Measurements from ENCODE around the gene MYZAP. TPM values are rescaled to one million over a fixed set of nuclear protein-coding genes. Genes with fewer than 3 reads are reported as not detected.
A peak's percentile ranks its signal among the peaks of the same experiment; 100 is the strongest.

MYZAP gene, protein sequence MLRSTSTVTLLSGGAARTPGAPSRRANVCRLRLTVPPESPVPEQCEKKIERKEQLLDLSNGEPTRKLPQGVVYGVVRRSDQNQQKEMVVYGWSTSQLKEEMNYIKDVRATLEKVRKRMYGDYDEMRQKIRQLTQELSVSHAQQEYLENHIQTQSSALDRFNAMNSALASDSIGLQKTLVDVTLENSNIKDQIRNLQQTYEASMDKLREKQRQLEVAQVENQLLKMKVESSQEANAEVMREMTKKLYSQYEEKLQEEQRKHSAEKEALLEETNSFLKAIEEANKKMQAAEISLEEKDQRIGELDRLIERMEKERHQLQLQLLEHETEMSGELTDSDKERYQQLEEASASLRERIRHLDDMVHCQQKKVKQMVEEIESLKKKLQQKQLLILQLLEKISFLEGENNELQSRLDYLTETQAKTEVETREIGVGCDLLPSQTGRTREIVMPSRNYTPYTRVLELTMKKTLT
- total RNA-seq = 10 to 100 TPM; 31.4 to 55.6 (median 47.1) TPM
- polyA plus RNA-seq = 10 to 100 TPM in 2 of 3 donors, 1 to 10 TPM in 1; 7.2 to 48.3 (median 31.8) TPM

DNA sequence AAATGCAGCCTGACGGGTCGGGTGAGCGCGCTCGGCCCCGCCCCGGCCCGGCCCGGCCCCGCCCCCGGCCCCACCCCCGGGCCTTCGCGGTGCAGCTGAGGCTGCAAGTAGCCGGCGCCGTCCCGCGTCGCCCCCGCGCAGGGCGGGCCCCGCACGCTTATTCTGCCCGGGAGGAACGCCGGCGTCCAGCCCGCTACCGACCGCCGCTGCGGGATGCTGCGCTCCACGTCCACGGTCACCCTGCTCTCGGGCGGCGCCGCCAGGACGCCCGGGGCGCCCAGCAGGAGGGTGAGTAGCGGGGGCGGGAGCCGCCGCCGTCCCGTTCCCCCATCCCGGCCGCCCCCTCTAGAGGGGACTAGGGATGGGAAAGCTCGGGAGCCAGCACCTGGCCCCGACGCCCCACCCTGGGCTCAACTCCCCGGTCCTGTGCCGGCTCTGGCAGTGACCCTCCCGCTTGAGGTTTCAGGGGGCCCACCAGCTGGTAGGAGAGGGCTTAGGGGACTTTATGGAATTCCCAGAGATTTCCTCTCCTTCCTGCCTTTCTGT, at the start of gene MYZAP:
Gene MYZAP (plus strand): TSS at position 83 of the 546 bp plus-strand sequence. CDS start 131 bp downstream, at position 214.
- no peak for DNase-seq
- intact Hi-C loops (cut with DNase I) = no loop called here

DNA sequence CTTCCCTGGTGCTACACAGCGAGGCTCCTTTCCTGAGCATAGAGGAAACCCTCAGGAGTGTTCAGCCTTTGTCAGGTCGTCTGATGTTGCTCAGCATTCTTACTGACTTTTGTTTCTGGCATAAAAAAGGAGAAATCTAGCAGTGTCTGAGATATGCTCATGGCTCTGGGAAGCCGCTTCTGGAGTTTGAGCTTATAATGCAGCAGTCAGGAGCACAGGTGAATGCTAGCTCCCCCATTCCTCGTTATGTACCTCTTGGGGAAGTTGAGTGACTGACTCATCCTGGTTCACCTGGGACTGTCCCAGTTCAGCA, 49.2 kb upstream of the MYZAP start:
- Histone ChIP-seq H3K4me3 (no peak overlapping the region), H3K9me3 (no peaks in the 10 kb centered on the region), H3K27ac (no peak overlapping the region), H3K4me1 (peaks cover 0 to 10% (median 8%) of the 10 kb centered on the region in 4 donors), H3K36me3 (no peaks in the 10 kb centered on the region), H3K27me3 (peaks cover 0 to 23% (median 0%) of the 10 kb centered on the region in 3 donors)
- DNase-seq = no peak
- intact Hi-C loops (cut with DNase I) = no loop called here
- no peak for TF ChIP-seq POLR2A (IDR thresholded peaks at IDR 0.05)
- TF ChIP-seq, protein P1, sequence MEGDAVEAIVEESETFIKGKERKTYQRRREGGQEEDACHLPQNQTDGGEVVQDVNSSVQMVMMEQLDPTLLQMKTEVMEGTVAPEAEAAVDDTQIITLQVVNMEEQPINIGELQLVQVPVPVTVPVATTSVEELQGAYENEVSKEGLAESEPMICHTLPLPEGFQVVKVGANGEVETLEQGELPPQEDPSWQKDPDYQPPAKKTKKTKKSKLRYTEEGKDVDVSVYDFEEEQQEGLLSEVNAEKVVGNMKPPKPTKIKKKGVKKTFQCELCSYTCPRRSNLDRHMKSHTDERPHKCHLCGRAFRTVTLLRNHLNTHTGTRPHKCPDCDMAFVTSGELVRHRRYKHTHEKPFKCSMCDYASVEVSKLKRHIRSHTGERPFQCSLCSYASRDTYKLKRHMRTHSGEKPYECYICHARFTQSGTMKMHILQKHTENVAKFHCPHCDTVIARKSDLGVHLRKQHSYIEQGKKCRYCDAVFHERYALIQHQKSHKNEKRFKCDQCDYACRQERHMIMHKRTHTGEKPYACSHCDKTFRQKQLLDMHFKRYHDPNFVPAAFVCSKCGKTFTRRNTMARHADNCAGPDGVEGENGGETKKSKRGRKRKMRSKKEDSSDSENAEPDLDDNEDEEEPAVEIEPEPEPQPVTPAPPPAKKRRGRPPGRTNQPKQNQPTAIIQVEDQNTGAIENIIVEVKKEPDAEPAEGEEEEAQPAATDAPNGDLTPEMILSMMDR (IDR thresholded peaks at IDR 0.05) = no peak
- TF ChIP-seq EP300 (IDR thresholded peaks at IDR 0.05) = no peak
- no peak for TF ChIP-seq POLR2AphosphoS5 (IDR thresholded peaks at IDR 0.05)
- 11 to 26% methylated on average over 4 of the region's 4 CpGs for WGBS, 2 donors

More for the DNA sequence above, at the start of gene MYZAP:
- peak within 1 kb of the TSS; percentile 46 to 75 (median 62) for H3K4me3 ChIP-seq
- no peaks in the 10 kb centered on the region for H3K27me3 ChIP-seq
- peaks cover 0 to 47% (median 38%) of the 10 kb centered on the region in 4 donors for H3K4me1 ChIP-seq
- H3K9me3 ChIP-seq = no peaks in the 10 kb centered on the region
- 2 to 3% methylated on average over 58 of the region's 58 CpGs for WGBS, 2 donors
- no peaks in the 10 kb centered on the region for H3K36me3 ChIP-seq
- no peak for TF ChIP-seq EP300 (IDR thresholded peaks at IDR 0.05)
- TF ChIP-seq POLR2A (IDR thresholded peaks at IDR 0.05) = no peak
- TF ChIP-seq, protein P1 (IDR thresholded peaks at IDR 0.05) = no peak
- TF ChIP-seq POLR2AphosphoS5 (IDR thresholded peaks at IDR 0.05) = peak in 3 of 4 donors; percentile 21 to 36 (median 35)
- peak within 1 kb of the TSS; percentile 45 to 91 (median 80) for H3K27ac ChIP-seq

DNA sequence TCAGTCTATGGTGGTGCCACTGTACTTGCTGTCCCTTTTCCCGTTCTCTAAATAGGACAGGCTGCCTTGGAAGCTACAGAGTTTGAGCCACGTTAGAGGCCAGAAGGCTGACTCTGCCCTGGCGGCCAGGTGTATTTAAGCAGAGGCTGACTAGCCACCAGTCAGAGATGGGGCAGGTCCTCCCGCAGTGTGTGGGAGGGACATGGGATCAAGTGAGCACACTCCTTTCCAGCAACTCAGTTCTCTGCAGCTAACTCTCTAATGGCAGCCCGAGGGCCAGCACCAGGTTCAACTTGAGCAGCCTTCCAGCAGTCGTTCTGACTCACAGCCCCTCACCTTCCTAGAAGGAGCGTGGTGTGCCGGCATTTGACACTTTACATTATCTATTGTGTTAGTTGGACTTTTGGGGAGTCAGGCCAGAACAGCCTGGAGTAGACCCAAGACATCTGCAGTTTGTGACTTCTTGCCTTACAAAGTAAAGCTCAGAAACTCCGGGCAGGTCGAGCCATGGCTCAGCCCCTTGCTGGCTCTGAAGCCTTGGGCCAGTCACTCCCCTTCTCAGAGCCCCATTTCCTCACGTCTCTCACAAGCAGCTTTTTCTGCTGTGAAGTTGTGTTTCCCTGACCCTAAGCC, 46.7 kb upstream of the MYZAP start:
- WGBS, 2 donors = 91 to 94% methylated on average over 11 of the region's 11 CpGs
- Histone ChIP-seq H3K36me3 (no peaks in the 10 kb centered on the region), H3K4me1 (peaks cover 0 to 10% (median 8%) of the 10 kb centered on the region in 4 donors), H3K4me3 (no peak overlapping the region), H3K9me3 (no peaks in the 10 kb centered on the region), H3K27me3 (peaks cover 0 to 23% (median 0%) of the 10 kb centered on the region in 3 donors), H3K27ac (no peak overlapping the region)
- intact Hi-C loops (cut with DNase I) = no loop called here
- no peak for DNase-seq
- TF ChIP-seq POLR2AphosphoS5 (IDR thresholded peaks at IDR 0.05) = no peak
- no peak for TF ChIP-seq EP300 (IDR thresholded peaks at IDR 0.05)
- TF ChIP-seq, protein P1 (IDR thresholded peaks at IDR 0.05) = no peak
- TF ChIP-seq POLR2A (IDR thresholded peaks at IDR 0.05) = no peak

DNA sequence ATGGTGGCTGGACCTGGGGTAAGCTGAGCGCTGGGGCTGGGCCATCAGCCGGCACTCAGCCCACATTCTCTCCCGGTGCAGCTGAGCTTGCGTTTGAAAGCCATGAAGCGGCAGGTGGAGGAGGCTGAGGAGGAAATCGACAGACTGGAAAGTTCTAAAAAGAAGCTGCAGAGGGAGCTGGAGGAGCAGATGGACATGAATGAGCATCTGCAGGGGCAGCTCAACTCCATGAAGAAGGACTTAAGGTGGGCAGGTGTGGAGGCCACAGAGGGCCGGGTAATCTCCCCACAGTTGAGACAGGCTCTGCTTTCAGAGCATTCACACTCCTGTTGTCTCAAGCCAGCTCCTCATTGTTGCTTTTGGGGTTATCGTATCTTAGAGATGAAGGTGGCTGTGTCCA, 45.7 kb upstream of the MYZAP start:
- DNase-seq = no peak
- WGBS, 2 donors = 88 to 93% methylated on average over 8 of the region's 8 CpGs
- Histone ChIP-seq H3K27me3 (peaks cover 0 to 17% (median 0%) of the 10 kb centered on the region in 3 donors), H3K4me1 (peaks cover 0 to 10% (median 8%) of the 10 kb centered on the region in 4 donors), H3K4me3 (no peak overlapping the region), H3K9me3 (no peaks in the 10 kb centered on the region), H3K36me3 (no peaks in the 10 kb centered on the region), H3K27ac (no peak overlapping the region)
- TF ChIP-seq POLR2A (IDR thresholded peaks at IDR 0.05) (no peak), EP300 (IDR thresholded peaks at IDR 0.05) (no peak), POLR2AphosphoS5 (IDR thresholded peaks at IDR 0.05) (no peak)
- TF ChIP-seq, protein P1 (IDR thresholded peaks at IDR 0.05) = no peak
- intact Hi-C loops (cut with DNase I) = no loop called here

Data from sigmoid colon (tissue), 7 donors.